ENCODE results near the gene CASP1.

Gene CASP1

DNA sequence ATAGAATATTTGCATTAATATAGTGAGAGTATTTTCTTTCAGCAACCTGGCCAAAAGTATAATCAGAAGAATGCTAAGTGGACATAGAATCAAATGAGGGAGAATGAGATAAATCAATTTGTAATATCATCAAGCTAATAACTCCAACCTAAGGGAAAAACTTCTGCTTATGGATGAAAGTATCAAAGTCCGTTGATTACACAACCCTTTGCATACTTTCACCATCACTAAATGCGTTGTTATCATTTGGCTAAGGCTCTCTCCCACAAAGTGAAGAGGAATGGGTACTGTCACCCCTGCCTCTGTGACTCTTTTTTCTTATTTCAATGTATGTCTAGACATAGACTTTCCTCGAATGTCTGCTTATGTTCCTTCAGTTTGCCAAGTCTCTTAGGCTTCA lies 50.1 kb downstream of the CASP1 start:
- TF ChIP-seq, protein P1, sequence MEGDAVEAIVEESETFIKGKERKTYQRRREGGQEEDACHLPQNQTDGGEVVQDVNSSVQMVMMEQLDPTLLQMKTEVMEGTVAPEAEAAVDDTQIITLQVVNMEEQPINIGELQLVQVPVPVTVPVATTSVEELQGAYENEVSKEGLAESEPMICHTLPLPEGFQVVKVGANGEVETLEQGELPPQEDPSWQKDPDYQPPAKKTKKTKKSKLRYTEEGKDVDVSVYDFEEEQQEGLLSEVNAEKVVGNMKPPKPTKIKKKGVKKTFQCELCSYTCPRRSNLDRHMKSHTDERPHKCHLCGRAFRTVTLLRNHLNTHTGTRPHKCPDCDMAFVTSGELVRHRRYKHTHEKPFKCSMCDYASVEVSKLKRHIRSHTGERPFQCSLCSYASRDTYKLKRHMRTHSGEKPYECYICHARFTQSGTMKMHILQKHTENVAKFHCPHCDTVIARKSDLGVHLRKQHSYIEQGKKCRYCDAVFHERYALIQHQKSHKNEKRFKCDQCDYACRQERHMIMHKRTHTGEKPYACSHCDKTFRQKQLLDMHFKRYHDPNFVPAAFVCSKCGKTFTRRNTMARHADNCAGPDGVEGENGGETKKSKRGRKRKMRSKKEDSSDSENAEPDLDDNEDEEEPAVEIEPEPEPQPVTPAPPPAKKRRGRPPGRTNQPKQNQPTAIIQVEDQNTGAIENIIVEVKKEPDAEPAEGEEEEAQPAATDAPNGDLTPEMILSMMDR (IDR thresholded peaks at IDR 0.05; ENCODE audit: control insufficient read depth, insufficient read depth, low read depth, low read length, missing control alignments): no peak
- DNase-seq (ENCODE audit: low read depth): no peak
- no peak overlapping the region for H3K4me3 ChIP-seq (ENCODE audit: control insufficient read depth, low read depth, low read length)

DNA sequence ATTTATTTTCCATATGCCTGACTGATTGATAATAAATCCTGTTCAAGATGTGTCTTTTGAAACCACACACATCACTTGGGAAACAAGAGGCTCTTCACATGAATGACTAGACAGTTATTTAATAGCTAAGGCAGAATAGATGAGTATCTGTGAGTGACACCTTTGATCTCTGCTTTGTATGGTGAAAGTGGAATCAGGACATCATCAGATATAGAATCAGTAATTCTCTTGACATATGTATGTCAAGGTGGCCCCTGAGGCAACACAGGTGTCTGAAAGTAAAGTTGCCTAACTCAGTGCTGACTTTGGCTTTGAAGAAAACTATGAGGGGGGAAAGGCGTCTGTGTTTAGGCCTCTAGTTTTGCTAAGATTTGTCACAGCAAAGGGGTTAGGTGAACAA lies 55.1 kb downstream of the CASP1 start:
- TF ChIP-seq, protein P1 (IDR thresholded peaks at IDR 0.05; ENCODE audit: control insufficient read depth, insufficient read depth, low read depth, low read length, missing control alignments): no peak
- H3K4me3 ChIP-seq (ENCODE audit: control insufficient read depth, low read depth, low read length): no peak overlapping the region
- DNase-seq (ENCODE audit: low read depth): no peak

Measured in AG09309 (cell line).